Gastroesophageal sphincter (tissue), 3 donors: ENCODE data around the gene NR3C2.

ENCODE experiments used
- CTCF ChIP-seq, 4 experiments: fragments of 200-600 bp in 2 of 4; fragments of 450-650 bp in 2 of 4; sonication (generic) in 1 of 4; IDR thresholded peaks; one replicate each; pipeline ENCODE4 v1.5.1; 2017 to 2019; ENCODE audit warnings: antibody characterized with exemption in 4 of 4, mild to moderate bottlenecking in 2 of 4, moderate library complexity in 2 of 4
- POLR2A ChIP-seq, 2 donors: fragments of 450-650 bp; IDR thresholded peaks; one replicate each; pipeline ENCODE4 v1.6.1; 2017; ENCODE audit warnings: antibody characterized with exemption in 2 of 2, mild to moderate bottlenecking in 2 of 2, moderate library complexity in 1 of 2

- TF ChIP-seq CTCF (IDR thresholded peaks at IDR 0.05) (no peak), POLR2A (IDR thresholded peaks at IDR 0.05) (no peak)
Observed at GRCh38 chr4:148302416-148302815, 139.8 kb downstream of the NR3C2 start.
